Renal cortical epithelial cell (primary cell): ENCODE results near the gene CPN2. TPM values are rescaled to one million over a fixed set of nuclear protein-coding genes. Genes with fewer than 3 reads are reported as not detected.

Experiments
- DNase-seq: peaks from one replicate; pipeline ENCODE4 v3.0.0-alpha.2; 2011; ENCODE audit warnings: low read depth
- total RNA-seq: library from RNA; depleted of rRNA; stranded (reverse); fragments of >200 nt; gene quantifications from 2 replicates; pipeline ENCODE4 v1.2.3, GENCODE V29; 2014

Gene CPN2
- total RNA-seq, 1 donor from 2014 or later = 0.05 TPM

DNA sequence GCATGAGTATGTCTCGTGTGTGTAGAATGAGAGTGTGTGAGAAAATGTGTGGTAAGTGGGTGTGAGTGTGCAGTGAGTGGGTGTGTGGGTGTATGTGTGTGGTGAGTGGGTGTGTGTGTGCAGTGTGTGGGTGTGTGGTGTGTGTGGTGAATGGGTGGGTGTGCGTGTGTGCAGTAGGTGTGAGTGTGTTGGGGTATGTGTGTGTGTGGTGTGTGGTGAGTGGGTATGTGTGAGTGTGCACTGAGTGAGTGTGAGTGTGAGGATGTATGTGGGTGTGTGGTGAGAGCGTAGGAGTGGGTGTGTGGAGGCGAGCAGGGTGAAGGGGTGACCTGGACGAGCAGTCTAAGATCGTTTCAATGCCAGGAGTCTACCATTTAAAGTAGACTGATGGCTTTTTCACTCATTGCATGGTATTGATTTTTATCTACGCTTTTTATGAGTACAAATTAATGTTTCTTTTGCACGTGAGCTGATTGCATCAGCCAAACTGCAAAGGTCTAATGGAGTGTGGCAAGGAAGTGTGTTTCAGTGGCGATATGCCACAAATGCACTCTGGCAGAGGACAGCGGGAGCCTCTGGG, 1.6 kb upstream of the CPN2 start:
- DNase-seq = no peak

DNA sequence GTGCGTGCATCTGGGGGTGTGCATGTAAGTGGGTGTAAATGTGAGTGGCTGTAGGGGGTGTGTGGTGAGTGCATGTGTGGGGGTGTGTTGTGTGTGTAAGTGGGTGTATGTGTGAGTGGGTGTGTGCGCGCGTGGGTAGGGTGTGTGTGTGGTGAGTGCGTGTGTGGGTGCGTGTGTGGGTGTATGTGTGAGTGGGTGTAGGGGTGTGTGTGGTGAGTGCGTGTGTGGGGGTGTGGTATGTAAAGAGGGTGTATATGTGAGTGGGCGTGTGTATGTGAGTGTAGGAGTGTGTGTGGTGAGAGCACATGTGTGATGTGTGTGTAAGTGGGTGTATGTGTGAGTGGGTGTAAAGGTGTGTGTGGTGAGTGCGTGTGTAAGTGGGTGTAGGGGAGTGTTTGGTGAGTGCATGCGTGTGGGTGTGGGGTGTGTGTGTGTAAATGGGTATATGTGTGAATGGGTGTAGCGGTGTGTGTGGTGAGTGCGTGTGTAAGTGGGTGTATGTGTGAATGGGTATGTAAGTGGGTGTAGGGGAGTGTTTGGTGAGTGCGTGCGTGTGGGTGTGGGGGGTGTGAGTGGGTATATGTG, 916 bp upstream of the CPN2 start:
- DNase-seq = no peak

- no peak for DNase-seq
Observed at GRCh38 chr3:194350726-194351071, 429 bp downstream of the CPN2 start.

DNA sequence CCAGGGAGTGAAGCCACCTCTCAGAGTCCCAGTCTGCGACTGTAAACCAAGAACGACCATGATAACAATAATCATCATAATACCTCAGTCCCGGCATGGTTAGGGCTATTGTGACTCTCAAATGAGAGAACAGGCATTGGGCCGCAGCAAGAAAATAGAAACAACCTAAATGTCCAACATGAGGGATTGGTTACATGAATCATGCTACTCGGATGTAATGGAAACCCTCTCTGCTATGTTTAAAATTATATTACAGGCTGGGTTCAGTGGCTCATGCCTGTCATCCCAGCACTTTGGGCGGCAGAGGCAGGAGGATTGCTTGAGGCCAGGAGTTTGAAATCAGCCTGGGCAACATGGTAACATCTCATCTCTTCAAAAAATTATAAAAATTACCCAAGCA, 2.8 kb downstream of the CPN2 start:
- no peak for DNase-seq

- no peak for DNase-seq
Observed at GRCh38 chr3:194346621-194347020, 4.5 kb downstream of the CPN2 start.

- DNase-seq = no peak
Observed at GRCh38 chr3:194346035-194346434, 5.1 kb downstream of the CPN2 start.

DNA sequence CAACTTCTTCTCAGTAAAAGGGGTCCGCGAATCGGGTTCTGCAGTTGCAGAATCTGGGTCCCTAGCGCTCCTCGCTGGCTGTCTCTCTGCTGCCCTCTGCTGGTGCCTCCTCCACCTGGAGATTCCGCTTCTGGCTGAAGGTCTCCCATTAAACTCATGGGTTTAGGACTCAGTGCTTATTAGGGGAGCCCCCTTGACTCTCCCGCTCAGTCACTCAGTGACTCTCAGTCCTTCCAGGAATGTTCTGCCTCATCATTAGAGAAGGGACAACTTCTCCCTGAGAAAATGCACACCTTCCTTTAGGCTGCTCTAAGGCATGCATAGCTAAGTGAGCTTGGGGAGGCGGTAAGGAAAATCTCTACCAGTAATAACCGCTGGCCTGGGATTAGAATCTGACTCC, 7.1 kb downstream of the CPN2 start:
- DNase-seq = peak; percentile 43

GRCh38 chr3:194343561-194343893, 7.6 kb downstream of the CPN2 start:
- DNase-seq = no peak

- DNase-seq = no peak
Observed at GRCh38 chr3:194342861-194343560, 8.1 kb downstream of the CPN2 start.

DNA sequence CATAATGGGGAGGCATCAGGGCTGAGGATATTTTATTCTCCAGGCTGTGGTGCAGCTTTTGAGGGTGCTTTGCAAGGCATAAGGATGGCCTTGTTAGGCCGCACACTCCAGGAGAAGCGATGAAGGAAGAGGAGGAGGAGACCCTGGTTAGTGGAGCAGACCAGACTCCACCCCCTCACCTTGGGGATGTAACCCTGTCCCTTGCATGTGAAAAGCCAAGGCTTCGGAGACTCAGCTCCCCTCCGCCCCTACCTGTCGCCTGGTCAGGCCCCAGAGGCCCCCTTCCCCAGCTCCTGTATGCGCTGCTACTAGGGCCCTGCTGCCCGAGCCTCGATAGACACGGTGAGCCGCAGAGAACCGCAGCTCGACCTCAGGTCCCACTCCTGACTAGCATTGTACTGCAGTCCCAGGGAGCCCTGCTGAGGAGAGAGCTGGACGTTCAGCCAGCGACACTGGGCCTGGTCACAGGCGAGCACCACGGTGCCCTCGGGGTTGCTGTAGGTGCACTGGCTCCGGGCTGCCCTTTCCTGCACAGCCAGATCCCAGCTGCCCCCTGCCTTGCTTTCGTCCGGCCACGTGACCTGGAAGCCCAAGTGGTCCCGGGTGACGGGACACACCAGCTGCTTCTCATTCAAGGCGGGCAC, 10.2 kb downstream of the CPN2 start:
- DNase-seq = no peak

GRCh38 chr3:194339840-194340239, 11.3 kb downstream of the CPN2 start:
- DNase-seq = no peak

GRCh38 chr3:194339356-194339755, 11.8 kb downstream of the CPN2 start:
- DNase-seq = no peak

DNA sequence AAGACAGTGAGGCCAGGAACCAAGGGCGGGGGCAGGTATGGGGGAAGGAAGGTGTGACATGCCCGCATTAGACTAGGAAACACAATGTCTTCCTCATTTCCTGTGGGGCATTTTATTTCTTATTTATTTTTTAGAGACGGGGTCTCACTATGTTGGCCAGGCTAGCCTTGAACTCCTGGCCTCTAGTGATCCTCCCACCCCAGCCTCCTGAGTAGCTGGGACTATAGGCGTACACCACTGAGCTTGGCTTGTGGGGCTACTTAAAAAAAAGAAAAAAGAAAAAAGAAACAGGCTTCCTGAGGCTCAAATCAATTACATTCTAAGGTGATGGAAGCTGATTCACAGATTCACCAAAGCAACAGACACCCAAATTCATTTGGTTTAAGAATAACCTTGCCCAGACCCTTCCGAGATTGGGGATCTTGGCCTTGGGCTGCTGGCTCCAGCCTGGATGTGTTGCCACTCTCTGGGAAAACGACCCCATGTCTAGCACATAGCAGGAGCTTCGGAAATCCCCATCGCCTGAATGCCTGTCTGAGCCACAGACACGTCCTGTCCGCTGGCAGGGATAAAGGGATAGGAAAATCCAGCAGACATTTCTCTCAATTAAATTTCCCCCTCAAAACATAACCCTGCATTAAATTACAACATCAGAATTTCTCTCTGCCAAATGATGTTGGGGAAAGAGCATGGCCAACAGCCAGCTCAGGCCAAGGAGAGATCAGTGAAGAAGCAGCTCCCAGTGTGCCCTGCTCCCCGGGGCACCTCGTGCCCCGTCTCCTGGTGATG, 13.0 kb downstream of the CPN2 start:
- DNase-seq = no peak

DNA sequence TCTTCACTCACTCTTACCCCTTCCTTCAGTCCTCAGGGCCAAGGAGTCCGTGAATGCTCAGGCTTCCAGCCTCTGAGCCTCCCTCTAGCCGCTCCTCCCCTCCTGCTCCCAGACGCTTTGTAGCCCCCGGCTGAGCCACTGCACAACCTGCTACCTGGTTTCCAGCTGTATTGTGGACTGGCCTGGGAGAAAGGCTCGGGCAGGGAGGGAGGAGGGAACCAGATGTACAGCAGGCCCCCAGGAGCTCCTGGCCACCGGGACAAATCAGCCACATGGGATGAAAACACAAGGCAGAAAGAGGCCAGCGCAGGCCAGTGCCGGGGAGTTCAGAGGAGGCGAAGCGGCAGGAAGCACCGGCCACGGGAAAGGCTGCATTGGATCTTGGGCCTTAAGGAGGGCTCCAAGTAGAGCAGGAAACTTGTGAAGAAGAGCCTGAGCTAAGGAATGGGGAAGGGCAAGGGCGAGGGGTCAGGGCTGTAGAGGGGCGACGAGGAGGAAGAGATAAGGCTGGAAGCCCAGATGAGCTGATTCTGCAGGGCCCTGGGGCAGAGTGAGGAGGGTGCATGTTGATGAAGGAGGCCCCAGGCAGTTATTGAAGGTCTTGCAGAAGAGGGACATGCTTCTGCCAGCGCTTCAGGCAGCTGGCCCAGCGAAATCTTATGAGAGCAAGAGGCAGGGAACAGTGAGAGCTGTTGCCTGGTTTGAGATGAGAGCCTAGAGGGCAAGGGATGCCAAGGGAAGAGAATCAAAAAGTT, 14.3 kb downstream of the CPN2 start:
- no peak for DNase-seq

DNA sequence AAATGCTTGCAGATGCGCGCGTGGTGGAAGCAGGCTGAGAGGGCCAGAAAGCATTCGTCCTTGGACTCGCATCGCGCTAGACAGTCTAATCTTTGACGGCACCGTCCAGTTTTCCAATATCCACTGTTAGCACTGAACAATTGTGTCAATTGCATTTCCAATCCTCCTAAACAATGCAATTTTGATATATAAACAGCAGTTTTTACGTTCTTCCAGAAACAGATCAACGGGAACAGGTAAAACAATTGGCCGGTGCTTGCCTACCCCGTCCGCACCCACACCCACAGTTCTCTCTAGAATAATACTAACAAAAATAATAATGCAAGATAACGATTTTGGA, 17.2 kb downstream of the CPN2 start:
- DNase-seq = no peak

GRCh38 chr3:194333212-194333980, 17.7 kb downstream of the CPN2 start:
- DNase-seq = peak; percentile 47

- DNase-seq = no peak
Observed at GRCh38 chr3:194332858-194333211, 18.3 kb downstream of the CPN2 start.

GRCh38 chr3:194330579-194330978, 20.5 kb downstream of the CPN2 start:
- peak; percentile 55 for DNase-seq

GRCh38 chr3:194330160-194330559, 21.0 kb downstream of the CPN2 start:
- DNase-seq = no peak

GRCh38 chr3:194329583-194329965, 21.6 kb downstream of the CPN2 start:
- no peak for DNase-seq

GRCh38 chr3:194328942-194329582, 22.1 kb downstream of the CPN2 start:
- no peak for DNase-seq
